Amygdala (tissue), 56 donors: ENCODE measurements around the gene CPA1.

Experiments
- DNase-seq, 56 donors: peaks; one replicate each; lab custom pipeline; 2025; lab: John Stamatoyannopoulos, UW

The CPA1 gene

DNA sequence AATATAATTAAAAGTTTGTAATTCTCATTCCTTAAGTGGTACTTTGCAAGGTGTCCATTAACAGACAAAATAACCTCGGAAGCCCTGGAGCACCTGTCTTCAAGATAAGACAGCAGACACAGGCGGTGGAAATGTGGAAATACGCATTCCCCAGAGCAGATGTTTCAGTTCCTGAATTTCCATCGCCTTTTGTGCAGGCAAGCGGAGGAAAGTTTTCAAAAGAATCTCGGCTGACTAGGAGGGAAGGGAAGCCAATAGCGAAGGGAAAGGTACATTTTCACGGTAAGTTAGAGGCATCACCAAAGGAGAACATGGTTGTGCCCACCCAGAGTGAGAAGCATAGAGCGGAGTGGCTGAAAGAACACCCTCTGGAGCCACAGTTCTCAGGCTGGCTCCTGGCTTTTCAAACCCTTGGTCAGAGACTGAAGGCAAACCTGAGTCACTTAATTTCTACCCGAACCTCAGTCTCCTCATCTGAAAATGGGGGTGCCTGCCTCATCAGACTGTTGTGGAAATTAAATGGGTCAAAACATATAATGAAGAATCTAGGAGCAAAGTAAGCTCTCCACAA lies 13.6 kb downstream of the CPA1 start:
- no peak for DNase-seq

DNA sequence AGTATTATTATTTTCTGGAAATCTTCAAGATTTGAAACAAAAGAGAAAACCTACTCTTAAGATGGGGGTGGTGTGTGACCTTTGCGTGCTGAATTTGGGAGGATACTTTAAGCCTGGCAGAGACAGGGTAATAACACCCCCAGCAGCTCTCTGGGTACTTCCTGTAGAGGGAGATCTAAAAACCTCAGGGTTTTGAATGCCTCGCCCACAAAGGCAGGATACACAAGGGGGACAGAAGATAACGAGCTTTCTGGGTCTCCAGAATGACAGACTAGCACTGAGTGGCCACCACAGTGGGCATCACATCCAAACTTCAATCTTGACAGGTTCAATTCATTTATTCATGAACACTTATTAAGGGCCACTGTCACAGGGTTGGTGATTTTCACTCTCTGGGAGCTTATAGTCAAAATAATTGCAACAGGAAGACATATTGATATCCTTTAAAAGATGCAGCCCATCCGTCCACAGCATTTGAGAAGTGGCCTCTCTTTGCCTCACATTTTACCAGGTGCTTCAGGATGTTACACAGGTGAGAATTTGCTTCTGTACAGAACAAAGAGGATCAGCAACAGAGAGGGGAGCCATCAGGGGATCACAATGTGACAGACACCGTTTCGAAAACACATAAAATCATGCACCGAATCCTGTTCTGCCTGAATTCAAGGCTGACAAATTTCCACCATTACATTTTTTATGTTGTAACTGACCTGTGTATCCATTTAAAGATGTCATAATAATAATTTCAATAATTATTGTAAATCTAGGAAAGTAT lies 14.3 kb downstream of the CPA1 start:
- no peak for DNase-seq

DNA sequence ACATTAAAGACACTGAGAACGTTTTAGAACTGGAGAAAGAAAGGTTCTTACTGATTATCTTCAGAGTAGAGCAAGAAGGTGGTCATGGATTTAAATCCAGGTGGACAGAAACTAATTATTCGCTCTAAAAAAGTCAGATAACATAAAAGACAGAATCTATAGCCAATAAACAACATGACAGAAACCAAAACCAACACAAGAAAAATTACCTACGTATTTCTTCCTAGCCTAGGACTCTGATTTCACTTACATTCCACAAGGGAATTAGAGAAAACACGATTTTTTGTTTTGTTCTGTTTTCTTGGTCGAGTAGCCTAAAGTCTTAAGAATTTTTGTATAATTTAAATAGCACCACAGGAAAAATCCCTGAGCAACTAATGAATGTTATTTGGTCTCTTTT lies 15.1 kb downstream of the CPA1 start:
- no peak for DNase-seq

DNA sequence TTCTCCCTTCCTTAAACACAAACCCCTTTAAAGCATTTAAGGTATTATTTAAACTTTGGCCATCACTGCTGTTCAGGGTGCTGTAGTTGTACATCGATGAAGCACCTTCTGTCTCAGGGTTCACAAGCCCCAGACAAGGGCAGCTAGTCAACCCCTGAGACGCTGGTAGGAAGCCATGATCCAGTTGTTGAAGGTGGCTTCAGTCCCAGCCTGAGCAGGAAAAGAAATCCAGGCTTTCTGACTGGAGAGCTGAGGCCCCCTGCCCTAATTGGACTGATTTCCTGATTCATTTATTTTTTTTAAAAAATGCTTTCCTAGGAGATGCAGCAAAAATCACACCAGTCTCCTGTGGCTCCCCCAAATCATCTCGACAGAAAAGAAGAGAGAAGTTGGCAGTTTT lies 15.8 kb downstream of the CPA1 start:
- no peak for DNase-seq

DNA sequence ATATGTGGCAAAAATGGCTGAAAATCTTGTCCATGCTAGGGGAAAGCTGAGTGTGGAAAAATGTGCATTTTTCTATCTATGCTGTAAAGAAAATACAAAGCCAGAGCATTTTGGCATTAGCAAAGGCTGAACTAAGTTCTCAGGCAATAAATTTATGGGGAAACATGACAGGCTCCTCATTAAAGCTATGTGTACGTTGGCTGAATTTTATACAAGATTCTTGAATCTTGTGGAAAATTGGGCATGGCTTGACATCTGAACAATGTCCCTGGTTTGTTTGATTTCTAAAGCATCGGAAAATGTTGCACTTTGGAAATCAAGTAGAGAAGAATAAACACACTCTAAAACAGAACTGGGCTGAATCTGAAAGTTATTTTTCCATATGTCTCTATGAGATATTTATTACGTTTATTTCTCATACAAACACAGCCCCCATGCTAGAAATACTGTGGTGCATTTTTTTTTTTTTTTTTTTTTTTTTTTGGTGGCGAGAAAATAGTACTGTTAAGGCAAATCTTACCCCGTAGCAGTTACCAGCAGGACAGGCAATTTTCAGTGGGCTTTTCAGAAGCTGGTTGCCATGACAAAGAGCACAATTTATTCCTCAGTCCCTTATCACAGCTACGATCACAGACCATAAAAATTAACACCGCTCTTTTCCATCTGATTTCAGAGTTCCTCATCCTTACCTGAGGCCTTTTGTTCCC lies 16.9 kb downstream of the CPA1 start:
- no peak for DNase-seq

DNA sequence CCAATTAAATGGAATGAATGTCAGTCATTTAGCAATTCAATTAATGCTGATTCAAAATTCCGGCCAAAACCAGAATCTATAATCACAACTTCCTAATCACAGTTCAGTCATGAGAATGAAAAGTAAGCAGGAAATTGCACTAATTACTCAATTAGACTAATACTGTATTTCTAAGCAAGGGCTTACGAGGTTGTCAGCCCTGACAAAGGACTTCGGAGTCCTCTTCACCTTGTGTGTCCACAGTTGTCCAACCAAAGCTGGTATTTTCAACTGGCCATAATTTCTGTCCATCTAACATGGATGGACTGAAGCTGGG lies 17.4 kb downstream of the CPA1 start:
- no peak for DNase-seq

DNA sequence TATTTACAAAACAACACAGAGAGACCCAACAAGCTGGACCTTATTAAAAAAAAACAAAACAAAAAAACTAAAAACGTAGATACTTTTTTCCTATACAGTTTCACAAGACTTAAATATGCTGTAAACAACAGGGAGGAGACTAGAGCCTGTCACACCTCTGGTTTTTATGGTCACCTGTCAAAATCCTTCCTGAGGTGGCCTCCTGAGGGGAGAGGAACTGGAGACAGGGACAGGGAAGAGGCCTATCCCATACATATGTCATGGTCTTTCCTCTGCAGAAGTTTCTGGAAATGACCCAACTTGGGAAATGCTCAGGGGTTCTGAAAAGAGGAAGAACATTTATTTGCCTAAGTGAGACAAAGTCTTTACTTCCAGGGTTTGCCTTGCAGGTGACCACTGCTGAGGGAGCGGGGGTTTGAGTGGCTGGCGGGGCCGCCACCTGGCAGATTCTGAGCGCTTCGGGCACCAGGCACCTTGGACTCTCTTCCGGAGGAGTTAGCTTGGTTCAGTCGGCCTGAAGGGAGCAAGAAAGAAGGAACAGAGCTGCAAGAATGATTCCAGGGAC lies 18.3 kb downstream of the CPA1 start:
- no peak for DNase-seq

DNA sequence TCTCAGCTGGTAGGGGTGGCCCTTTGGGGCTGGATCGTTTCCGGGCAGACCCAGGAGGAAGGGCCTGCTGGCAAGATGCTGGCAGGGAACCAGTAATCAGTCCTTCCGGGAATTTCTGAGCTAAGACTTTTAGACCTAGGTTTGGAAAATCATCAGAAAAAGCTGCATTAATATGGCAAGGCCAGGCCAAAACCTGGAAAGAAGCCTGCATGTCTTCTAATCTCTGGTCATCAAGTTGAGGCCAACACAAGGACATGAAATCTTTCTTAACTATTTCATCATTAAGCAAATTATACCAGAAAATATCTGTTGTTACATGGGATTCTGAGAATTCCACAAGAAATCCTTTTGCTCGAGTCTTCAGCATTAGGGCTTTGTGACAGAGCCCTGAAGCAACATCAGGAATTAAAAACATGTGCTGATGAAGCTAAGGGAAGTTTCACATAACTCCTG lies 19.9 kb downstream of the CPA1 start:
- DNase-seq, result no peak

DNA sequence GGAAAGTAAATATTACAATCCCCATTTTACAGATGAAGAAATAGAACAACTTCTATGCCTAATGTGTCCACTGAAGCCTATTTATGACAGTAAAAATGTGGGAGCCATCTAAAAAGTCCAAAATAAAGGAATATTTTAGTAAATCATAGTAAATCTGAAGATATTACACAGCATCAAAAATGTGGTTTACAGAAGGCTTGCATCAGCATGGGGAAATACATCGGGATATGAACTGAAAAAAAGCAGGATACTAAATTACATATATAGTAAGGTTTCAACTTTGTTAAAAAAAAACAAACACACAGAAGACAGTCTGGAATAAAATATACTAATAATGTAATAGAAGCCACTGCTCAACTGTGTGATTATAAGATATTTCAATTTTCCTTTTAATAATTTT lies 20.8 kb downstream of the CPA1 start:
- DNase-seq, result no peak

DNA sequence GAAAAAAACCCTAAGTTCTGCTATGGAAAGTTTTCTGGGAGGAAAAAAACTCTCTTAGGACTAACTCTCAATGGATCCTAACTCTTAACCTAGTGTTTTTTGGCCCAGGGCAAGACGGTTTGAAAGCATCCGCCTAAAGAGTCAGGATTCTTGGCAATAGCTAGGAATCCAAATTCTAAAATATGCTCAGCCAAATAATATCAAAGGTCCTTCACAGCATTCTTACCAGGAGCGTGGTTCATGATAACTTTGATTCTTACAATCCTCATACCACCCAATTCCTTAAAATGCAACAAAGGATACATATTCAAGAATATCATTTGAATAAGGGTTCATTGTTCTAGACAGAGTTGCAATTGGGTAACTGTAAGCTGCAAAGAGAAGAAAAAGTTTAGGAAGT lies 21.3 kb downstream of the CPA1 start:
- DNase-seq, result no peak

DNA sequence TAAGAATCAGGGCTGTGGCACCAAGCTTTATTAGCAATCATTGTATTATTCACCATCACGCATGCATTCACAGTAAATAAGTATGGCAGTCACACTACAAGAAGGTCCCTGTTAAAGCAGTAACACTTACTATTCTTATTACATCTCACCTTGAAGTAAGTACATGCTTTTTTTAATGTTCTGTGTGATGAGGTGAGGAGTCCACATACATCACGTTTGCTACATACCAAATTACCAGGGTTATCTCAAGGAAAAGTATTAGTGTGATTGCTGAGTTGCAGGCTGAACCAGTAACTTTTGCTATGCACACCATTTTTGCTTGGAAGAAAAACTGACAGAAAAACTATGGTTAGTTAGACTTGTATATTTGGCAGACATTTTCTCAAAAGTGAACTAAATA lies 24.7 kb downstream of the CPA1 start:
- DNase-seq, result no peak

DNA sequence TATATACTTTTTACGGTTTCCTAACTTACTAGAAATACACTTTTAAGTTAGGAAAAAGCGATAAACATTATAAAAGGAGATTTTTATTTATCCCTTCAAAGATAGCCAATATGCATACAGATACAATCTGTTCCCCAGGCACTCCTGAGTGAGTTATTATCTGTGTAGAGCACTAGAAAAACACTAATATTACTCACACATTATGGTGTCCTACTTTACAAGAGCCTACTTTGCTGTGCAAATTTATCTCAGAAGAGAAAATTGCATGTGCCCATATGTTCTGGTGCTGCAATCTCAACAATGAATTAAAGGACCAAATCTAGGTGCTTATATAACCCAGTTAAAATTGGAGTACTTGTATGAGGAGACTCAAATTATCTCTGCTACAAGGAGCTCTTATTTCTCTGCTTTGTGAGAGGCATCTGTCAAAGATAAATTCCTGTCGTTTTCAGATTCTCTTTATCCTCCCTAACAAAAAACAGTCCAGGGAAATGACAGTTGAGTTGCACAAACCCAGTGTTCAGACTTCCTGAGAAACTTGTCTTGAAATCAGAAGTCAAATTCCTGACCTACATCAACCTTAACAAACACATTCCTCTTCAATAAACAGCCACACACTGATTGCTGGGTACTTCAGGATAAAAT lies 28.9 kb downstream of the CPA1 start:
- DNase-seq, result no peak

DNA sequence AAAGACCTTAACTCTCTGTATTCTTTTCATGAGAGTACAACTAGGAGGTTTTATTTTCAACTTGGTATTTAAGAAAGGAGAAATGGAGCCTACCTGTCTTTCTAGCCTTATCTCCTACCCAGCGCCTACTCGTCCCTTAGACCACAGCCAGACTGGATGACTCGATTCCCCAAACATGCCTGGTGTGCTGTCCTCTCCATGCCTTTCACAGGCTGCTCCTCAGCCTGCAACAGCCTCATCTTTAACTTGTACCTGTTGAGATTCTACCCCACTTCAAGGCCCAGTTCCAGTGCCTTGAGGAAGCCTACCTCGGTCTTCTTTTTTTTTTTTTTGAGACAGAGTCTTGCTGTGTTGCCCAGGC lies 29.4 kb downstream of the CPA1 start:
- DNase-seq, result no peak

DNA sequence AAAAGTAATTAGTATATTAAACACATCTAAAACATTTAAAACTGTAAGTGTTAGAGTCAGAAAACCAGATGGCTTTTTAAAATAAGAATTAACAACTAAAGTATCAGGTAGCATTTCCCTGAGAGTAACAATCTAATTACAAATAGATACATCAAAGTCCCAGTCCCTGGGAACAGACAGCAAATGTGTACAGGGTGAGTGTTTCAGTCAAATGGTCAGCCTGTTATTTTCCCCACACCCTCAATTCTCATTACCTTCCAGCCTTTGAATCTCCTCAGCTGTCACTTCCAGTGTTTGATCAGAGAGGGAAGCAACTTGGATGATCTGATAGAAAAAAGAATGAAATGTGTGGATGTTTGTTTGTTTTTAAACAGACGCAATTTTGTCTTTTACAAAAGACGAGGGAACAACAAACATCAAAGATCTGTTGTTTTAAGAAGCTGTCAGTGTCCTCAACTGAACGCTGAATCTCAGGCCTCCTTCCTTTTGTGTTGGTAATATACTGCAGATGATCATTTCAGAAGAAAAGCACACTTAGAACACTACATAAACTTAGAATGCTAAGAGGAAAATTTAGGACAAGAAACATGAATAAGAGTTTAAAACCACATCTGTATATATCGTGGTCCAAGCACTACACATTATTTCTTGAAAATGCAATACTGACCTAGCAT lies 30.7 kb downstream of the CPA1 start:
- DNase-seq, result no peak

DNA sequence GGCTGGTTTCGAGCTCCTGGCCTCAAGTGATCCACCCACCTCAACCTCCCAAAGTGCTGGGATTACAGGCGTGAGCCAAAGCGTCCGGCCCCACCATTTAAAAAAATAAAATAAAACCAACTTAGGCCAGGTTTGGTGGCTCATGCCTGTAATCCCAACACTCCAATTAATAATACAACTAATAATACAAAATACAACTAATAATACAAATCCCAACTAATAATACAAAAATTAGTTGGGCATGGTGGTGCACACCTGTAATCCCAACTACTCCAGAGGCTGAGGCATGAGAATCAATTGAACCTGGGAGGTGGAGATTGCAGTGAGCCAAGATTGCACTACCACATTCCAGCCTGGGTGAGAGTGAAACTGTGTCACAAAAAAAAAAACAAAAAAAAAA lies 32.9 kb downstream of the CPA1 start:
- DNase-seq, result no peak

DNA sequence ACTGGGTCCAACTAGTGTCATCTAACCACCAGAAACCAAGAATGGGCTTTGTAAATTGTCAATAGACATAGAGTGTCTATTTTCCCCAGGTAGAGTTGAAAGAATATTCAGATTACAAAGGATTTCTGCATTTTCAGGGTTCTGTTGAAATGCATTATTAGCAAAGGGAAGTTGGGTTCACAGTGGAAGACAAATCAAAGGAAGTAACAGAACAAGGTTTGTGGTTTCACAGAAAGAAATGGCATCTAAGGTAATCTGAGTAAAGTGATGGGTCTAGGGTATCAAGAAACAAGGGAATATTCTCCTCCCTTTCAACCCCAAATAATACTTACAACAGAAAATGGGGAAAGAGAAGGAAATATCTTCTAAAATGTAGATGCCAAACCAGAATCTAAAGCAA lies 34.7 kb downstream of the CPA1 start:
- DNase-seq, result no peak

DNA sequence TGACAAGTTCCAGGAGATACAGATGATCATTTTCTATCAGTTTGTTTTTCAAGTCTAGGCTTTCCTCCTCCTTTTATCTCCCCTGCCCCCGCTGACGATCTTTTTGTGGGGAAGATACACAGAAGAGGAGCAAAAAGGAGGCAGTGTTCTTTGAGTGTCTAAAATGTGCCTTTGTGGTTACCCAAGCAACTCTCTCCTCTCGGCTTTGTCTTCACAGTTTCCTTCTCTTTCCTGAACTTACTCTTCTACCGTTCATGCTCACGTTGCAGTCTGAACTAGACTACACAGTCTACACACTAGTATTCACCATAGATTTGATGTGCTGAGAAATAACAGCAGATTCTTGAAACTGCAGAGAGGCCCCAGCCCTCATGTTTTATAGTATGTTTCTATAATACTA lies 36.9 kb downstream of the CPA1 start:
- no peak for DNase-seq

DNA sequence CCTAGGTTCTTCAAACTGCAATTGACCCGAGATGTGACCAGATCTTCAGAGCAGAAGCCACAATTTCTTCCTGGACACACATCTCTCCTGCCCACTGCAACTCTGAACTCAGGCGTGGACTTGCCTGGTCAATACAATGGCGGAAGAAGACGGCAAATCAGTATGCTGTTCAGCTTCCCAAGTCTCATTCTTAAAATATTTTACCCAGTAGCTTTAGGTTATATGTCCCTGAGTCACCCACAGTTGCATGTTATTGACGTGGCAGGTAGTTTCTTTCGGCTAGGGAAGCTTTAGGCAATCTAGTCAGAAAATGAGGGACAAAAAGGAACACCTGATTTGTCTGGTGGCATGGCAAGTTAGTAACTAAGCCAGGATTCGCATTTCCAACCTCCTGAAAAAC lies 38.0 kb downstream of the CPA1 start:
- DNase-seq, result no peak

DNA sequence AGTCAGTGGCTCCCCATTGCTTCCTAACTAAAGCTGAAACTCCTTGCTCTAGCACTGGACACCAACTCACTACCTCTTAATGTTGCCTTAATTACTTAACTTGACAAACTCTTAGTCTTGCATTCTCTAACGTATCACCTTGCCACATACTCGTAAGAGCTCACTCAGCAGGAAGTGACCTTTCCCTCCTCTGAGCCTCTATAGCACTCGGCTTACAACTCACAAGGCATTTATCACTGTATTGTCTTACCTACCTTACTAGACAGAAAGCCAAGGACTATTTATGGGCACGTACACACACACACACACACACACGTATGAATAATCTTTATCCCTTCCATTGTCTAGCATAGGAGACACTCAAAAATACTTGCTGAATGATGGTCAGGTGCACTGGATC lies 39.4 kb downstream of the CPA1 start:
- no peak for DNase-seq

DNA sequence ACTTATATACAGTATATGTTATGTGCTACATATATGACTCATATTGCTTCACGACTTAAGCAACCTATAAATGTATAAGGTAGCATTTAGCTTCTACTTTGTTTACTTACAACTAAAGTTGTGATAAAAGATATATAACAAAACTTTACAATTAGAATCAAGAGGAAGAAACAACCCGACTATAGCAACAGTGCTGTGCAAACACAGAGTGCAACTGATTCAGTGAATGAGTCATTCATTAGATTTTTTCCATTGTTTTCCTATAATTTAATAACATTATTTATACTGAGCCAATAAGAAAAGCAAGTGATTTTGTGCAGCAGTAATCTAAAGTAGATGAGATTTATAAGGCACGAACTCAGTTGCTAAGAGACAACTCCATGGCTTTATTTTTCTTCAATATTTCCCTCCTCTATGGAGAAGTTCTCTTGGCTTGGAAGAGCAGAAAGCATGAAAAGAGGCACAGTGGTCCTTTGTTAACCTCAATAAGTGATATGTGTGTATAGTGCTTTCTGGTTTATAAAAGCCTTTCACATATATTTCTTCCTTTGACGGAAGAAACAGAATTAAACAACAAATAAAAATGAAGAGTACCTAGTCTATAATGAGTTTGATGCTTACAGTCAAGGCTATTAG lies 40.8 kb downstream of the CPA1 start:
- no peak for DNase-seq
